Fibroblast of mammary gland (primary cell): ENCODE results near the gene PIK3R4.
A peak's percentile ranks its signal among the peaks of the same experiment; 100 is the strongest.

Source experiments
- DNase-seq: peaks from one replicate; pipeline ENCODE4 v3.0.0-alpha.2; 2010; ENCODE audit warnings: low read depth
- H3K4me3 ChIP-seq: 2 replicates; pipeline ENCODE4 v1.5.1; 2011; ENCODE audit warnings: low read depth, mild to moderate bottlenecking, low read length, moderate library complexity; ENCODE audit not compliant: control insufficient read depth
- CTCF ChIP-seq: conservative IDR thresholded peaks from 2 replicates; pipeline ENCODE4 v1.5.1; 2011; ENCODE audit warnings: low read depth, low read length, inconsistent platforms; ENCODE audit not compliant: control insufficient read depth, insufficient read depth

The PIK3R4 gene

GRCh38 chr3:130711565-130712324 is 34.9 kb downstream of the PIK3R4 start:
- no peak overlapping the region for H3K4me3 ChIP-seq
- peak; percentile 53 for DNase-seq
- no peak for TF ChIP-seq CTCF

- peak; percentile 45 for DNase-seq
- no peak overlapping the region for H3K4me3 ChIP-seq
- no peak for TF ChIP-seq CTCF
Observed at GRCh38 chr3:130709671-130710070, 37.0 kb downstream of the PIK3R4 start.

- no peak overlapping the region for H3K4me3 ChIP-seq
- peak; percentile 66 for DNase-seq
- TF ChIP-seq CTCF = no peak
Observed at GRCh38 chr3:130707902-130708601, 38.6 kb downstream of the PIK3R4 start.

GRCh38 chr3:130705501-130705900 is 41.1 kb downstream of the PIK3R4 start:
- no peak for DNase-seq
- no peak for TF ChIP-seq CTCF

GRCh38 chr3:130702985-130703384 is 43.6 kb downstream of the PIK3R4 start:
- TF ChIP-seq CTCF = no peak
- DNase-seq = no peak
- no peak overlapping the region for H3K4me3 ChIP-seq

More at GRCh38 chr3:130705501-130705900, 41.1 kb downstream of the PIK3R4 start:
- H3K4me3 ChIP-seq = no peak overlapping the region

- peak; percentile 77 for DNase-seq
- no peak for TF ChIP-seq CTCF
- no peak overlapping the region for H3K4me3 ChIP-seq
Observed at GRCh38 chr3:130700541-130700940, 46.1 kb downstream of the PIK3R4 start.
